Activated CD8-positive, alpha-beta memory T cell treated with anti-CD3 and anti-CD28 coated beads, Interleukin-2, amount 10 ng/mL, durations not matched to agents 7 days and 5 days (primary cell): ENCODE measurements around the gene BFSP2. TPM values are rescaled to one million over a fixed set of nuclear protein-coding genes. Genes with fewer than 3 reads are reported as not detected.
"Not testable (repeated sequence)": the region's sequence is repeated elsewhere in the genome, so short reads cannot be mapped to it uniquely, and the experiment has no call there.

Experiments used
- ATAC-seq: fragments of 150-1000 bp; cut with Tn5 transposase; one replicate; pipeline ENCODE4 v1.10.0; 2021; ENCODE audit warnings: moderate library complexity
- CTCF ChIA-PET: fragments of 350-600 bp; sonication (Branson Sonifier 250); formaldehyde crosslinking; loops from one replicate; lab custom pipeline; 2021; ENCODE audit warnings: antibody characterized with exemption; lab: Charles Lee
- DNase-seq: peaks from one replicate; pipeline ENCODE4 v3.0.0-alpha.2; 2020
- H3K27ac Mint-ChIP-seq: one replicate; pipeline ENCODE4 v1.8.0; 2021; ENCODE audit warnings: mild to moderate bottlenecking, mixed read lengths
- H3K27me3 Mint-ChIP-seq: one replicate; pipeline ENCODE4 v1.8.0; 2021; ENCODE audit warnings: mixed read lengths
- H3K36me3 Mint-ChIP-seq: one replicate; pipeline ENCODE4 v1.8.0; 2021; ENCODE audit warnings: mild to moderate bottlenecking, mixed read lengths
- H3K4me1 Mint-ChIP-seq: one replicate; pipeline ENCODE4 v1.8.0; 2021; ENCODE audit warnings: mixed read lengths
- H3K4me3 Mint-ChIP-seq: one replicate; pipeline ENCODE4 v1.8.0; 2021; ENCODE audit warnings: mild to moderate bottlenecking, moderate library complexity, mixed read lengths
- H3K9me3 Mint-ChIP-seq: one replicate; pipeline ENCODE4 v1.8.0; 2022; ENCODE audit warnings: low read depth, mixed read lengths
- total RNA-seq, 2 experiments: library from RNA; stranded (reverse); gene quantifications; one replicate each; pipeline ENCODE4 v1.2.3, GENCODE V29; 2021

BFSP2 gene
- total RNA-seq, 2 experiments from 2014 or later = 1.2 to 2.1 TPM

GRCh38 chr3:133506215-133506901, 106.5 kb downstream of the BFSP2 start:
- DNase-seq (peak; percentile 62), ATAC-seq (peak; percentile 99)
- H3K4me3 Mint-ChIP-seq = peak overlapping the region; percentile 51
- H3K27me3 Mint-ChIP-seq = no peaks in the 10 kb centered on the region
- H3K4me1 Mint-ChIP-seq = peaks cover 17% of the 10 kb centered on the region
- CTCF ChIA-PET = interaction anchor here (0.9 to 1.6 kb wide), 6 partner anchors 13 to 67 kb away, joined by 3 to 6 read pairs (median 4); partner anchors contain the start of gene CDV3
- peak overlapping the region; percentile 89 for H3K27ac Mint-ChIP-seq
- H3K9me3 Mint-ChIP-seq = no peaks in the 10 kb centered on the region
- no peaks in the 10 kb centered on the region for H3K36me3 Mint-ChIP-seq

GRCh38 chr3:133509488-133509887, 109.6 kb downstream of the BFSP2 start:
- DNase-seq (no peak), ATAC-seq (no peak)
- Mint-ChIP-seq H3K4me3 (no peak overlapping the region), H3K4me1 (peaks cover 17% of the 10 kb centered on the region), H3K36me3 (no peaks in the 10 kb centered on the region), H3K9me3 (no peaks in the 10 kb centered on the region), H3K27ac (no peak overlapping the region), H3K27me3 (no peaks in the 10 kb centered on the region)
- CTCF ChIA-PET = interaction anchor here (1.0 kb wide), 1 partner anchor 61 kb away, joined by 3 read pairs; no protein-coding TSS in a partner anchor

- Mint-ChIP-seq H3K4me1 (no peaks in the 10 kb centered on the region), H3K27ac (no peak overlapping the region), H3K27me3 (no peaks in the 10 kb centered on the region), H3K4me3 (no peak overlapping the region), H3K36me3 (no peaks in the 10 kb centered on the region), H3K9me3 (no peaks in the 10 kb centered on the region)
- DNase-seq (no peak), ATAC-seq (no peak)
- CTCF ChIA-PET = no interaction called here
Observed at GRCh38 chr3:133512416-133513089, 112.7 kb downstream of the BFSP2 start.

GRCh38 chr3:133514418-133514817, 114.6 kb downstream of the BFSP2 start:
- no peak overlapping the region for H3K4me3 Mint-ChIP-seq
- ATAC-seq (no peak), DNase-seq (peak; percentile 11)
- no peaks in the 10 kb centered on the region for H3K9me3 Mint-ChIP-seq
- no peaks in the 10 kb centered on the region for H3K36me3 Mint-ChIP-seq
- no peaks in the 10 kb centered on the region for H3K4me1 Mint-ChIP-seq
- CTCF ChIA-PET = interaction anchor here (0.9 kb wide), 1 partner anchor 21 kb away, joined by 3 read pairs; no protein-coding TSS in a partner anchor
- no peak overlapping the region for H3K27ac Mint-ChIP-seq
- no peaks in the 10 kb centered on the region for H3K27me3 Mint-ChIP-seq

GRCh38 chr3:133515127-133515526, 115.3 kb downstream of the BFSP2 start:
- no peaks in the 10 kb centered on the region for H3K27me3 Mint-ChIP-seq
- DNase-seq = no peak
- H3K4me1 Mint-ChIP-seq = no peaks in the 10 kb centered on the region
- H3K4me3 Mint-ChIP-seq = no peak overlapping the region
- no peaks in the 10 kb centered on the region for H3K9me3 Mint-ChIP-seq
- H3K27ac Mint-ChIP-seq = no peak overlapping the region
- no peaks in the 10 kb centered on the region for H3K36me3 Mint-ChIP-seq
- CTCF ChIA-PET = no interaction called here
- peak; percentile 42 for ATAC-seq

- CTCF ChIA-PET = no interaction called here
- H3K27me3 Mint-ChIP-seq = no peaks in the 10 kb centered on the region
Observed at GRCh38 chr3:133520286-133520685, 120.4 kb downstream of the BFSP2 start.

GRCh38 chr3:133520938-133521337, 121.1 kb downstream of the BFSP2 start:
- CTCF ChIA-PET, H3K4me1 Mint-ChIP-seq, ATAC-seq, H3K4me3 Mint-ChIP-seq, H3K27ac Mint-ChIP-seq, H3K27me3 Mint-ChIP-seq, H3K36me3 Mint-ChIP-seq, DNase-seq, H3K9me3 Mint-ChIP-seq: not testable (repeated sequence)

More at GRCh38 chr3:133520286-133520685, 120.4 kb downstream of the BFSP2 start:
- no peaks in the 10 kb centered on the region for H3K9me3 Mint-ChIP-seq
- no peaks in the 10 kb centered on the region for H3K36me3 Mint-ChIP-seq
- H3K27ac Mint-ChIP-seq = no peak overlapping the region
- ATAC-seq = no peak
- no peak overlapping the region for H3K4me3 Mint-ChIP-seq
- no peak for DNase-seq
- H3K4me1 Mint-ChIP-seq = no peaks in the 10 kb centered on the region

GRCh38 chr3:133521946-133522345, 122.1 kb downstream of the BFSP2 start:
- CTCF ChIA-PET = no interaction called here
- Mint-ChIP-seq H3K36me3 (no peaks in the 10 kb centered on the region), H3K27me3 (no peaks in the 10 kb centered on the region), H3K27ac (no peak overlapping the region), H3K4me3 (no peak overlapping the region), H3K9me3 (no peaks in the 10 kb centered on the region), H3K4me1 (no peaks in the 10 kb centered on the region)
- ATAC-seq = no peak
- DNase-seq = no peak

- DNase-seq, ATAC-seq, H3K4me3 Mint-ChIP-seq, H3K27ac Mint-ChIP-seq, CTCF ChIA-PET, H3K36me3 Mint-ChIP-seq, H3K4me1 Mint-ChIP-seq, H3K9me3 Mint-ChIP-seq, H3K27me3 Mint-ChIP-seq: not testable (repeated sequence)
Observed at GRCh38 chr3:133523758-133524157, 123.9 kb downstream of the BFSP2 start.

Other genes with a start within 250 kb of the BFSP2 start
- 100 to 1,000 TPM; 193 to 263 TPM for gene CDV3, start 173.6 kb downstream of the BFSP2 start, total RNA-seq